ENCODE data around the gene PPP2R3B. TPM values are rescaled to one million over a fixed set of nuclear protein-coding genes. Genes with fewer than 3 reads are reported as not detected.

The PPP2R3B gene
- total and polyA plus RNA-seq, 2 of the 13 experiments (the other 11 are each of a cell fraction or from before 2014, with no cell fraction given), result 17.0 to 21.4 TPM

GRCh38 chrX:318739-319578 is 67.7 kb downstream of the PPP2R3B start, which contains the start of gene GTPBP6 (continued):
- TF ChIP-seq IKZF5 (CRISPR knock-in tag; IDR thresholded peaks at IDR 0.05) (0 out of 2 replicates have a peak, but pooled peaks have one; percentile 10), MLXIP (CRISPR knock-in tag; IDR thresholded peaks at IDR 0.05; ENCODE audit: borderline replicate concordance) (0 out of 2 replicates have a peak, but pooled peaks have one; percentile 10), GATAD1 (CRISPR knock-in tag; IDR thresholded peaks at IDR 0.05) (peak; percentile 47; the same call in 1 of the 2 replicates), ZNF777 (CRISPR knock-in tag; IDR thresholded peaks at IDR 0.05) (peak; percentile 63; the same call in 1 of the 2 replicates), ZNF136 (CRISPR knock-in tag; IDR thresholded peaks at IDR 0.05; ENCODE audit: low read depth) (0 out of 2 replicates have a peak, but pooled peaks have one; percentile 63), ERF (CRISPR knock-in tag; IDR thresholded peaks at IDR 0.05) (peak; percentile 58; the same call in 1 of the 2 replicates), ZNF883 (CRISPR knock-in tag; IDR thresholded peaks at IDR 0.05; ENCODE audit: not compliant biosample characterization) (no peak), MXD3 (CRISPR knock-in tag; IDR thresholded peaks at IDR 0.05) (peak; percentile 78), POGK (CRISPR knock-in tag; conservative IDR thresholded peaks at IDR 0.05) (peak; percentile 97), ZNF17 (CRISPR knock-in tag; IDR thresholded peaks at IDR 0.05) (no peak), PBX2 (CRISPR knock-in tag; IDR thresholded peaks at IDR 0.05) (peak; percentile 98), PAXIP1 (CRISPR knock-in tag; conservative IDR thresholded peaks at IDR 0.05) (0 out of 2 replicates have a peak, but pooled peaks have one; percentile 14), ARID3A (IDR thresholded peaks at IDR 0.05; ENCODE audit: low read depth, low read length) (no peak)

Data from HepG2 (cell line).